Natural killer cell (primary cell): ENCODE data around the gene ATAD5. TPM values are rescaled to one million over a fixed set of nuclear protein-coding genes. Genes with fewer than 3 reads are reported as not detected.
A peak's percentile ranks its signal among the peaks of the same experiment; 100 is the strongest.

Experiments used
- ATAC-seq, 3 donors: fragments of 150-1000 bp in 2 of 3; fragments of 200-7000 bp in 1 of 3; cut with Tn5 transposase; 1 replicate in 1 of 3; 2 replicates in 2 of 3; pipeline ENCODE4 v1.10.0; 2021; ENCODE audit warnings: mild to moderate bottlenecking in 2 of 3, moderate library complexity in 2 of 3
- DNase-seq, 2 donors: peaks; one replicate each; pipeline versions ENCODE4 v3.0.0 to v3.0.0-alpha.2; 2013 to 2021; ENCODE audit warnings: mixed read lengths in 1 of 2
- H3K27ac ChIP-seq: one replicate; pipeline ENCODE4 v1.5.1; 2013; ENCODE audit warnings: mild to moderate bottlenecking, low read length
- H3K27me3 ChIP-seq: one replicate; pipeline ENCODE4 v1.6.1; 2013; ENCODE audit warnings: low read length; ENCODE audit not compliant: control insufficient read depth, insufficient read depth
- H3K36me3 ChIP-seq: one replicate; pipeline ENCODE4 v1.6.1; 2013; ENCODE audit warnings: low read length; ENCODE audit not compliant: control insufficient read depth, insufficient read depth
- H3K4me1 ChIP-seq: one replicate; pipeline ENCODE4 v1.6.1; 2013; ENCODE audit warnings: low read length; ENCODE audit not compliant: control insufficient read depth, insufficient read depth
- H3K4me3 ChIP-seq: one replicate; pipeline ENCODE4 v1.5.1; 2013; ENCODE audit warnings: low read length
- H3K9me3 ChIP-seq: one replicate; pipeline ENCODE4 v1.6.1; 2013; ENCODE audit warnings: low read length; ENCODE audit not compliant: control insufficient read depth, insufficient read depth
- H3K27ac Mint-ChIP-seq, 2 donors: one replicate each; pipeline ENCODE4 v1.8.0; 2022; ENCODE audit warnings: mild to moderate bottlenecking in 2 of 2, mixed read lengths in 2 of 2, moderate library complexity in 1 of 2
- H3K27me3 Mint-ChIP-seq, 2 donors: one replicate each; pipeline ENCODE4 v1.8.0; 2022; ENCODE audit warnings: low read depth in 2 of 2, mixed read lengths in 2 of 2
- H3K36me3 Mint-ChIP-seq: one replicate; pipeline ENCODE4 v1.8.0; 2022; ENCODE audit warnings: mixed read lengths
- H3K4me1 Mint-ChIP-seq, 2 donors: one replicate each; pipeline ENCODE4 v1.8.0; 2022; ENCODE audit warnings: mixed read lengths in 2 of 2
- H3K4me3 Mint-ChIP-seq: one replicate; pipeline ENCODE4 v1.8.0; 2022; ENCODE audit warnings: mild to moderate bottlenecking, moderate library complexity, mixed read lengths
- H3K9me3 Mint-ChIP-seq, 2 donors: one replicate each; pipeline ENCODE4 v1.8.0; 2022; ENCODE audit warnings: mixed read lengths in 2 of 2
- WGBS: methylation state at CpG from one replicate; pipeline ENCODE4 v1.1.7; 2013; ENCODE audit warnings: missing lambda C conversion rate; ENCODE audit not compliant: insufficient coverage; 5-methylcytosine and 5-hydroxymethylcytosine counted together
- intact Hi-C: fragments of 100-400 bp; cut with micrococcal nuclease; formaldehyde crosslinking; loops from one replicate; pipeline ENCODE4 v1.14.2; 2022
- total RNA-seq, 4 donors: library from RNA; stranded (reverse); fragments of 120-200 nt in 1 of 4; gene quantifications; one replicate each; pipeline versions ENCODE4 v1.2.3 to v1.2.4, GENCODE V29; 2013 to 2022
- TF ChIP-seq, protein P1 (sequence below): fragments of 200-600 bp; IDR thresholded peaks from one replicate; pipeline ENCODE4 v1.8.0; 2022; ENCODE audit warnings: antibody characterized with exemption

Gene ATAD5
- total RNA-seq, 3 donors from 2014 or later (not counting 1 experiment from before 2014, with no cell fraction given) = 5.5 to 6.6 (median 5.6) TPM

DNA sequence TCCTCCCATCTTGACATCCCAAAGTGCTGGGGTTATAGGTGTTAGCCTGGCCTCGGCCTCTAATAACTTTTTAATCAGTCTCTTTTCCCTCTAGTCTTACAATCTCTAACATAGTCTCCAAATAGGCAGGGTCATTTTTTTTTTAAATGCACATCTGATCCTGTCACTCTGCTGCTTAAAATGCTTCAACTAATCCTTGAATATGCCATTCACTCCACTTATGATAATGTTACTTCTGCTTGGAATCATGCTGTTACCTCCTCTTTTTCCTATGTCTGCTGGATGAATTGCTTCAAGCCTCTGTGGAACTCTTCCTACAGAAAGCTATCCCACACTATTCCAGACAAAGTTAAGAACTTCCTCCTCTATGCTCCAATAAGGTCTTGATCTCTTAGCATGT lies 30.1 kb upstream of the ATAD5 start:
- ATAC-seq (no peak), DNase-seq (no peak)
- intact Hi-C loops = no loop called here
- no peaks in the 10 kb centered on the region for H3K27me3 Mint-ChIP-seq
- no peak overlapping the region for H3K4me3 ChIP-seq
- H3K27me3 ChIP-seq = no peaks in the 10 kb centered on the region
- peaks cover 11 to 28% of the 10 kb centered on the region in 2 donors for H3K4me1 Mint-ChIP-seq
- H3K4me1 ChIP-seq = peaks cover 8% of the 10 kb centered on the region
- H3K9me3 ChIP-seq = no peaks in the 10 kb centered on the region
- H3K27ac Mint-ChIP-seq = peak overlapping the region; percentile 67 to 72
- no peak overlapping the region for H3K27ac ChIP-seq
- no peak overlapping the region for H3K4me3 Mint-ChIP-seq
- peaks cover 61% of the 10 kb centered on the region for H3K36me3 ChIP-seq
- H3K9me3 Mint-ChIP-seq = no peaks in the 10 kb centered on the region
- 92% methylated on average over 1 of the region's 1 CpG for WGBS
- H3K36me3 Mint-ChIP-seq = peaks cover 30% of the 10 kb centered on the region
- TF ChIP-seq, protein P1, sequence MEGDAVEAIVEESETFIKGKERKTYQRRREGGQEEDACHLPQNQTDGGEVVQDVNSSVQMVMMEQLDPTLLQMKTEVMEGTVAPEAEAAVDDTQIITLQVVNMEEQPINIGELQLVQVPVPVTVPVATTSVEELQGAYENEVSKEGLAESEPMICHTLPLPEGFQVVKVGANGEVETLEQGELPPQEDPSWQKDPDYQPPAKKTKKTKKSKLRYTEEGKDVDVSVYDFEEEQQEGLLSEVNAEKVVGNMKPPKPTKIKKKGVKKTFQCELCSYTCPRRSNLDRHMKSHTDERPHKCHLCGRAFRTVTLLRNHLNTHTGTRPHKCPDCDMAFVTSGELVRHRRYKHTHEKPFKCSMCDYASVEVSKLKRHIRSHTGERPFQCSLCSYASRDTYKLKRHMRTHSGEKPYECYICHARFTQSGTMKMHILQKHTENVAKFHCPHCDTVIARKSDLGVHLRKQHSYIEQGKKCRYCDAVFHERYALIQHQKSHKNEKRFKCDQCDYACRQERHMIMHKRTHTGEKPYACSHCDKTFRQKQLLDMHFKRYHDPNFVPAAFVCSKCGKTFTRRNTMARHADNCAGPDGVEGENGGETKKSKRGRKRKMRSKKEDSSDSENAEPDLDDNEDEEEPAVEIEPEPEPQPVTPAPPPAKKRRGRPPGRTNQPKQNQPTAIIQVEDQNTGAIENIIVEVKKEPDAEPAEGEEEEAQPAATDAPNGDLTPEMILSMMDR = no peak

DNA sequence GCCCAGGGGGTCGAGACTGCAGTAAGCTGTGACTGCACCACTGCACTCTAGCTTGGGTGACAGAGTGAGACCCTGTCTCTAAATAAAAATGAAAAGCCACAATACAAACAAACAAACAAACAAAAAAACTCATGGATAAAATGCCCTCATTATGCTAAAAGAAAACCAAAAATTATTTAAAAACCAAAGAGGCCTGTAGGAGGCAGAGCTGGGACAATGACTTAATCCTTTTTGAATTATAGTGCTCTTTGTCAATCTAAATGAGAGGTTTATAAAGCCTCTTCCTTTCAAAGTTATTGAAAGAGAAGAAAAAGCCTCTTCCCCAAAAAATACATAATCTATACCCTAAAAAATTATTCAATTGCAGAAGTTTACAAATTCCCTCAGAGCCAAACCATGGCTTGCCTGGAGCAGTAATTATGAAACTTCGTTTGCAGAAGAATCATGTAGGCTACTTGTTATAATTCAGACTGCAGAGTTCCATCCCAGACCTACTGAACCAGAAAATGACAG lies 25.8 kb upstream of the ATAD5 start:
- H3K27ac ChIP-seq = peak overlapping the region; percentile 24
- 84% methylated on average over 2 of the region's 2 CpGs for WGBS
- no peaks in the 10 kb centered on the region for H3K27me3 ChIP-seq
- Mint-ChIP-seq H3K36me3 (peaks cover 19% of the 10 kb centered on the region), H3K4me3 (peak overlapping the region; percentile 45), H3K27ac (peak overlapping the region; percentile 48 to 96), H3K4me1 (peaks cover 28 to 42% of the 10 kb centered on the region in 2 donors), H3K9me3 (no peaks in the 10 kb centered on the region), H3K27me3 (no peaks in the 10 kb centered on the region)
- no peak for ATAC-seq
- TF ChIP-seq, protein P1 = peak; percentile 21
- H3K4me1 ChIP-seq = peaks cover 42% of the 10 kb centered on the region
- H3K36me3 ChIP-seq = peaks cover 32% of the 10 kb centered on the region
- DNase-seq = peak in 1 of 2 donors; percentile 54
- no peak overlapping the region for H3K4me3 ChIP-seq
- H3K9me3 ChIP-seq = no peaks in the 10 kb centered on the region
- intact Hi-C loops = no loop called here

DNA sequence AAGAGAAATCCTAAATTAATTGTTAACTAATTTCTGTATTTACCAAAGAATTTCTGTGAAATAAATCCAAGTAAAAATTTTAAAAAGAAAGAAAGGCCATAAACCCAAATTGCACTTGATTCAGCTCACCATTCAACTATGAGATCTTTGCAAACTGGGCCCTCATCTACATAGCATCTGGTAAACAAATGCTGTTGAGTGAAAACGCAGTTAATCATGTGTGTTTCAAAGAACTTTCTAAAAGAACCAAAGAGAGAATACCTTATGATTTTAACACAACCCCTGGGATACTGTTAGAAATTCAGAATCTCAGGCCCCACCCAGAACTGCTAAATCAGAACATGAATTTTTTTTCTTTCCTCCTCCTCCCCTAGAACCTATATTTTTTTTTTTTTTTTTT lies 23.9 kb upstream of the ATAD5 start:
- Mint-ChIP-seq H3K4me3 (peak overlapping the region; percentile 75), H3K9me3 (no peaks in the 10 kb centered on the region), H3K36me3 (peaks cover 8% of the 10 kb centered on the region), H3K27ac (peak overlapping the region; percentile 94 to 96), H3K27me3 (no peaks in the 10 kb centered on the region), H3K4me1 (peaks cover 37 to 49% of the 10 kb centered on the region in 2 donors)
- H3K4me1 ChIP-seq = peaks cover 56% of the 10 kb centered on the region
- 63% methylated on average over 1 of the region's 1 CpG for WGBS
- intact Hi-C loops = loop anchor here (2.0 kb wide), 1 partner anchor 15 kb away; no protein-coding TSS in a partner anchor
- TF ChIP-seq, protein P1 = no peak
- H3K9me3 ChIP-seq = no peaks in the 10 kb centered on the region
- H3K27ac ChIP-seq = peak overlapping the region; percentile 11
- DNase-seq (peak in 1 of 2 donors; percentile 26), ATAC-seq (no peak)
- H3K4me3 ChIP-seq = no peak overlapping the region
- H3K36me3 ChIP-seq = peaks cover 14% of the 10 kb centered on the region
- H3K27me3 ChIP-seq = no peaks in the 10 kb centered on the region
